Forelimb muscle (tissue), 1 donor: Measurements from ENCODE around the gene APC. TPM values are rescaled to one million over a fixed set of nuclear protein-coding genes. Genes with fewer than 3 reads are reported as not detected.
A peak's percentile ranks its signal among the peaks of the same experiment; 100 is the strongest.
"Not testable (repeated sequence)": the region's sequence is repeated elsewhere in the genome, so short reads cannot be mapped to it uniquely, and the experiment has no call there.

Experiments
- DNase-seq: peaks from one replicate; pipeline ENCODE4 v3.0.0-alpha.2; 2013; ENCODE audit warnings: low read depth
- polyA plus RNA-seq: library from polyadenylated mRNA; unstranded; fragments of 120-200 nt; gene quantifications from one replicate; pipeline ENCODE4 v1.2.1, GENCODE V29; 2013; ENCODE audit not compliant: insufficient read length

The APC gene
- polyA plus RNA-seq, 1 donor = 24.4 TPM

- no peak for DNase-seq
Observed at GRCh38 chr5:112854651-112855050, 117.0 kb downstream of the APC start.

GRCh38 chr5:112857866-112858265 is 120.2 kb downstream of the APC start:
- no peak for DNase-seq

- DNase-seq = not testable (repeated sequence)
Observed at GRCh38 chr5:112860571-112860928, 122.9 kb downstream of the APC start.

- DNase-seq = peak; percentile 97
Observed at GRCh38 chr5:112860929-112861637, 123.4 kb downstream of the APC start, which contains the start of gene SRP19. TSS of gene SRP19 (plus strand) at chr5:112861287. CDS start at chr5:112861377, 90 bp downstream.

DNA sequence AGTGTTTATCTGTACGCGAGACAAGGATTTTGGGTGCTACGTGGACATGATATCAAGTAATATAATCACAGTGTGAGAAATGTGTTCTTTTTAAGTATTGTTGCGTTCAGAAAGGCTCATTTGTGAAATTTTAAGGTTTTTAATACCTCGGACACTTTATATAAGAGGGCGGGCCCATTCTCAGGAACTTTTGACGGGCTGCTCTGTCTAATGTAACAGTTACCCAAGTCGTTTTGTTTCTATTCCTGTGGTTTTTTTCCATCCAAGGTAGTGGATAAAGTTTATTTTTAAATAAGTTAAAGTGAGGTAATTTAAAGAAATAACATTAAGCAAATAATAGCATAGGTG is 123.9 kb downstream of the APC start:
- DNase-seq = no peak

- DNase-seq = no peak
Observed at GRCh38 chr5:112862085-112862484, 124.4 kb downstream of the APC start.

GRCh38 chr5:112863549-112863948 is 125.9 kb downstream of the APC start:
- no peak for DNase-seq

GRCh38 chr5:112865128-112865527 is 127.4 kb downstream of the APC start:
- no peak for DNase-seq

- no peak for DNase-seq
Observed at GRCh38 chr5:112866739-112867138, 129.1 kb downstream of the APC start.

GRCh38 chr5:112867411-112867810 is 129.7 kb downstream of the APC start:
- no peak for DNase-seq

- no peak for DNase-seq
Observed at GRCh38 chr5:112869948-112870347, 132.3 kb downstream of the APC start.

DNA sequence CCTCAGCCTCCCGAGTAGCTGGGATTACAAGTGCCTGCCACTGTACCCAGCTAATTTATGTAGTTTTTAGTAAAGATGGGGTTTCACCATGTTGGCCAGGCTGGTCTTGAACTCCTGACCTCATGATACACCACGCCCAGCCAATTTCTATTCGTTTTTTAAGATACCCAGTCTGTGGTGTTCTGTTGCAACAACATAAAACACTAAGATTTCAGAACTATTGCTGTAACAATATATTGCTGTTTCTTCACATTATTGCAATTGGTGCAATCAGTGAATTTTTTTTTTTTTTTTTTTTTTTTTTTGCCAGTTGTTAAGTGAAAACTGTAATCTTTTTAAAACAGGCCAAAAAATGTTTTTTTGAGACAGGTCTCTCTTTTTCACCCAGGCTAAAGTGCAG is 133.3 kb downstream of the APC start:
- no peak for DNase-seq

- no peak for DNase-seq
Observed at GRCh38 chr5:112876362-112876761, 138.7 kb downstream of the APC start.

DNA sequence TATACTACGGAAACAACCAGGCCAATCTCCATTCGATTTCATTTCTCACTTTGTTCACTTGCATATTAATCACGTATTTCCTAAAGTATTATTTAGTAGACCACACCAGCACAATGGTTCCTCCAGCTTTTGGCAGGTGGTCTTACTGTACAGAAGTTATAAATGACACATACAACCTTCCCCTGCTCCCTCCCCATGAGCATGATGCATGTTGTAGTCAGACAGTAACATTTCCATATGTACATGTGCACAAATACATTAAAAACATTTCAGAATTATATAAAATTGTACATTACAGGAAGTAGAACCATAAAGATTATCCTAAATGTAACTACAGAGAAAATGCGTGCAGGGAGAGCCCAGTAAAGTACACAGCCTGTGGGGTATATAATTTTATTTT is 140.4 kb downstream of the APC start:
- DNase-seq = no peak

DNA sequence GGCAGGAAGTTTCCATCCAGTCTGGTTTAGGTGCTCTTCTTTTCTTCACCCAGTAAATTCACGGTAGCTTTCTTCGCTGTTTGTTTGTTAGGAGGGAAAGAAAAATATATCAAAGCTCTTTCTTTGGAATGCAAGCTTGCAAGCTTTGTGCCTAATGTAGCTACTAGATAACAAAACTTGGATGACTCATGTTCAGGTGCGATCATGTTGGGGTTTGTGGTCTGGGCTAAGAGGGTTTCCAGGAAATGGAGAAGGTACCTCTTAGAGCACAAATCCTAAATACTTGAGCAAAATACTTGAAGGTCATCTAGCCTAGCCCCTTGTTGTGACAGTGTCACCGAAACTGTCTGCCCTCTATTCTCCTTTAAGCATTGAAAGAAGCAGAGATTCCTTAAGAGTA is 141.1 kb downstream of the APC start:
- DNase-seq = no peak

- DNase-seq = no peak
Observed at GRCh38 chr5:112880219-112880964, 142.7 kb downstream of the APC start.

DNA sequence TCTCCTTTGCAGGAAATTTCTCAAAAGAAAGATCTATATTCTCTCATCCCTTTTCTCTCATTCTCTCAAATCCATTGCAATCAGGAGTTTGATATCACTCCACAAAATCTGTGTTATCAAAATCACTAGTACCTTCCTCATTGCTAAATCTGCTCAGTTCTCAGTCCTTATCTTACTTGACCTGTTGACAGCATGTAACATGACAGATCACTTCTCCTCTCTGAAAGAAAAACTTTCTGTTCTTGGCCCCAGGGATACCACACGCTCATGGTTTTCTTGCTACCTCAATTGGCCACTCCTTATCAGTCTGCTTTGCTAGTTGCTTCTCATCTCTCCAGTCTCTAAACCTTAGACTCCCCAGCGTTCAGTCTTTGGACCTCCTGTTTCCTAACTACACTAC is 145.5 kb downstream of the APC start:
- no peak for DNase-seq

GRCh38 chr5:112885001-112885400 is 147.3 kb downstream of the APC start:
- DNase-seq = no peak

- DNase-seq = no peak
Observed at GRCh38 chr5:112886975-112887374, 149.3 kb downstream of the APC start.

- DNase-seq = not testable (repeated sequence)
Observed at GRCh38 chr5:112892066-112892465, 154.4 kb downstream of the APC start.

DNA sequence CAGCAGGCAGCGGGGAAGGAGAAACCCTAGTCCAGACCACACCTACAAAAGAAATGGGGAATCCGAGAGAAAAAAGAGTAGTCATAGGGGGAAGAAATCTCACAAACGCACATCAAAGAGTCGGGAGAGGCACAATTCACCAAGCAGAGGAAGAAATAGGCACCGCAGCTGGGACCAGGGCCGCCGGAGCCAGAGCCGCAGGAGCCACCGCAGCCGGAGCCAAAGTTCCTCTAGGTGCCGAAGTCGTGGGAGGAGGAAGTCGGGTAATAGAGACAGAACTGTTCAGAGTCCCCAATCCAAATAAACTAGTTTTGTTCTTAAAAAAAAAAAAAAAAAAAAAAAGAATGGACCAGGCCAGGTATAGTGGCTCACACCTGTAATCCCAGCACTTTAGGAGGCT is 155.1 kb downstream of the APC start:
- no peak for DNase-seq

DNA sequence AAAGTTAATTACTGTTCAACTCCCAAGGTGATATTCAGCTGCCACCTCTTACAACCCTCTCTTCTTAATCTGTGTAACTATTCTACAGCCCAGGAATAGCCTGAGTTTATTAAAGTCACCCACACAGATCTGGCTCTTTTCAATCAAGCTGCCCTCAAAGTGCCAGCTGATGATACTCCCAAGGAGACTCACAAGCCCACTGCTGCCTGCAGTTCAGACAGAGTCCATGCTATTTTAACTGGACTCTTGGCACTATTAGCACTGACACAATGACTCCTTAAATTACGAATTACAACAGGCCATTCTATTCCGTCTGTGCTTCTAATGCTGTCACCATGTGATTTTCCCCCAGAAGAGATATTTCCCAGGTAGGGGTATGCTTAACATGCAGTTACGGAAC is 158.0 kb downstream of the APC start:
- no peak for DNase-seq
